Parathyroid adenoma (tissue), 2 donors: ENCODE results near the gene GTF2H3.

Source experiments
- H2AFZ ChIP-seq: fragments of 300-600 bp; sonication (generic); one replicate; pipeline ENCODE4 v1.7.0; 2017; ENCODE audit warnings: antibody characterized with exemption, mild to moderate bottlenecking
- H3K27ac ChIP-seq: fragments of 300-600 bp; sonication (generic); one replicate; pipeline ENCODE4 v1.7.0; 2017
- H3K27me3 ChIP-seq: fragments of 300-600 bp; sonication (generic); one replicate; pipeline ENCODE4 v1.7.0; 2017; ENCODE audit warnings: low read length; ENCODE audit not compliant: control insufficient read depth, insufficient read depth
- H3K36me3 ChIP-seq: fragments of 300-600 bp; sonication (generic); one replicate; pipeline ENCODE4 v1.7.0; 2017; ENCODE audit warnings: low read length; ENCODE audit not compliant: control insufficient read depth, insufficient read depth
- H3K4me1 ChIP-seq: fragments of 300-600 bp; sonication (generic); one replicate; pipeline ENCODE4 v1.7.0; 2017; ENCODE audit warnings: control low read depth
- H3K4me2 ChIP-seq: fragments of 300-600 bp; sonication (generic); one replicate; pipeline ENCODE4 v1.7.0; 2017; ENCODE audit warnings: low read length
- H3K4me3 ChIP-seq: fragments of 300-600 bp; sonication (generic); one replicate; pipeline ENCODE4 v1.7.0; 2017; ENCODE audit warnings: low read depth, low read length
- H3K79me2 ChIP-seq: fragments of 300-600 bp; sonication (generic); one replicate; pipeline ENCODE4 v1.7.0; 2017; ENCODE audit warnings: control low read depth
- H3K9ac ChIP-seq: fragments of 300-600 bp; sonication (generic); one replicate; pipeline ENCODE4 v1.7.0; 2017; ENCODE audit warnings: mild to moderate bottlenecking
- H3K9me3 ChIP-seq: fragments of 300-600 bp; sonication (generic); one replicate; pipeline ENCODE4 v1.7.0; 2017; ENCODE audit warnings: low read length; ENCODE audit not compliant: control insufficient read depth
- CTCF ChIP-seq: fragments of 300-600 bp; sonication (generic); IDR thresholded peaks from one replicate; pipeline ENCODE4 v1.7.0; 2017; ENCODE audit warnings: antibody characterized with exemption, mild to moderate bottlenecking
- donor health status: primary hyperparathyroidism.

Gene GTF2H3

GRCh38 chr12:123598522-123598921 lies 35.1 kb upstream of the GTF2H3 start:
- Histone ChIP-seq H3K27ac (no peak overlapping the region), H3K36me3 (no peaks in the 10 kb centered on the region), H2AFZ (no peak overlapping the region), H3K4me2 (no peak overlapping the region), H3K4me3 (no peak overlapping the region), H3K79me2 (peaks cover 24% of the 10 kb centered on the region), H3K9me3 (no peaks in the 10 kb centered on the region), H3K27me3 (no peaks in the 10 kb centered on the region), H3K4me1 (peaks cover 8% of the 10 kb centered on the region), H3K9ac (no peak overlapping the region)
- TF ChIP-seq CTCF, result no peak

GRCh38 chr12:123599310-123599709 lies 34.3 kb upstream of the GTF2H3 start:
- Histone ChIP-seq H3K4me3 (no peak overlapping the region), H3K27me3 (no peaks in the 10 kb centered on the region), H3K4me2 (no peak overlapping the region), H3K36me3 (no peaks in the 10 kb centered on the region), H3K79me2 (peaks cover 22% of the 10 kb centered on the region), H2AFZ (no peak overlapping the region), H3K9me3 (no peaks in the 10 kb centered on the region), H3K4me1 (peaks cover 8% of the 10 kb centered on the region), H3K9ac (no peak overlapping the region), H3K27ac (no peak overlapping the region)
- no peak for TF ChIP-seq CTCF

GRCh38 chr12:123599721-123600120 lies 33.9 kb upstream of the GTF2H3 start:
- no peak overlapping the region for H3K4me3 ChIP-seq
- H3K27ac ChIP-seq, result no peak overlapping the region
- H3K36me3 ChIP-seq, result no peaks in the 10 kb centered on the region
- no peak overlapping the region for H2AFZ ChIP-seq
- H3K9ac ChIP-seq, result no peak overlapping the region
- TF ChIP-seq CTCF, result no peak
- H3K4me1 ChIP-seq, result peaks cover 8% of the 10 kb centered on the region
- H3K4me2 ChIP-seq, result no peak overlapping the region
- no peaks in the 10 kb centered on the region for H3K9me3 ChIP-seq
- H3K79me2 ChIP-seq, result peaks cover 20% of the 10 kb centered on the region
- H3K27me3 ChIP-seq, result no peaks in the 10 kb centered on the region

- H2AFZ ChIP-seq, result peak within 1 kb of the TSS; percentile 100
- H3K4me2 ChIP-seq, result peak within 1 kb of the TSS; percentile 93
- no peaks in the 10 kb centered on the region for H3K36me3 ChIP-seq
- peaks cover 8% of the 10 kb centered on the region for H3K4me1 ChIP-seq
- H3K27me3 ChIP-seq, result no peaks in the 10 kb centered on the region
- H3K9me3 ChIP-seq, result no peaks in the 10 kb centered on the region
- peak within 1 kb of the TSS; percentile 69 for H3K9ac ChIP-seq
- H3K79me2 ChIP-seq, result peaks cover 17% of the 10 kb centered on the region
- H3K27ac ChIP-seq, result peak within 1 kb of the TSS; percentile 90
- peak within 1 kb of the TSS; percentile 84 for H3K4me3 ChIP-seq
- peak; percentile 50 for TF ChIP-seq CTCF
Measured at GRCh38 chr12:123601602-123602489, 31.8 kb upstream of the GTF2H3 start, which contains the start of gene DDX55. DDX55 (plus strand) TSS chr12:123602099; CDS start chr12:123602149, 50 bp downstream.
